Stimulated activated CD4-positive, alpha-beta T cell treated with anti-CD3 and anti-CD28 coated beads, Interleukin-12 subunit alpha, Interleukin-12 subunit beta, amount 100 ng/mL, for 48 hours (primary cell): ENCODE results near the gene SMPD2.

Experiments
- DNase-seq, 3 donors: peaks; one replicate each; pipeline ENCODE4 v3.0.0-alpha.2; 2020; ENCODE audit warnings: low read depth in 2 of 3, low spot score in 1 of 3

SMPD2 gene, protein sequence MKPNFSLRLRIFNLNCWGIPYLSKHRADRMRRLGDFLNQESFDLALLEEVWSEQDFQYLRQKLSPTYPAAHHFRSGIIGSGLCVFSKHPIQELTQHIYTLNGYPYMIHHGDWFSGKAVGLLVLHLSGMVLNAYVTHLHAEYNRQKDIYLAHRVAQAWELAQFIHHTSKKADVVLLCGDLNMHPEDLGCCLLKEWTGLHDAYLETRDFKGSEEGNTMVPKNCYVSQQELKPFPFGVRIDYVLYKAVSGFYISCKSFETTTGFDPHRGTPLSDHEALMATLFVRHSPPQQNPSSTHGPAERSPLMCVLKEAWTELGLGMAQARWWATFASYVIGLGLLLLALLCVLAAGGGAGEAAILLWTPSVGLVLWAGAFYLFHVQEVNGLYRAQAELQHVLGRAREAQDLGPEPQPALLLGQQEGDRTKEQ

DNA sequence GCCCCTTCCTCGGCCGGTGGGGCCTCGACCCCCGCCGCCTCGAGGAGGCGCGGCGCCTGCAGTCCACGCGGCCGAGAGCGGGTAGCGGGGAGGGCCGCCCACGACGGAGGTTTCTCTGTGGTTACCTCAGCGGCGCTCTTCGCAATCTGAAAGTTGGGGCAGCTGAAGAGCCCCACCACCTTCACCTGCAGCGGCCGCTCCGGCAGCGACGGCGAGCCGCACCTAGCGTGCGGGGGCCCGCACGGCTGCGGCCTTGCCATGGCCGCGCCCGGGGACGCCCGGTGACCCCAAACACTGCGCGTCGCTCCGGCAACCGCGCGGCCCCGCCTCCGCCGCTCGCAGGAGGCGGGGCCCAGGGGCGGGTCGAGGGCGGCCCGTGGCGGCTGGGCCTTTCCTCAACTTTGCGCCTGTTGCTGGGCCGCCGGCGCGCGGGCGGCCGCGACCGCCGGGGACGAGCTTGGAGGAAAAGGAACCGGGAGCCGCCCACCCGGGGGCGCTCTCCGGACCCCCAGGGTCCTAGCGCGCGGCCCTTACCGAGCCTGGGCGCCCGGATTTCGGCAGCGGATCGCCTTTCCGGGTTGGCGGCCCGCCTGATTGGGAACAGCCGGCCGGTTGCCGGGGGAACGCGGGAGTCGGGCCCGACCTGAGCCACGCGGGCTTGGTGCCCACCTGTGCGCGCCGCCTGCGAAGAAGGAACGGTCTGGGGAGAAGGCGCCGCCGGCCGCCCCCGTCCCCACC, at the start of gene SMPD2, which contains the start of gene PPIL6:
SMPD2 (plus strand) TSS at position 394 of the 738 bp plus-strand sequence. CDS start 398 bp downstream, outside the sequence.
PPIL6 (minus strand) TSS at position 298 of the 738 bp plus-strand sequence; CDS start at position 260, 38 bp downstream.
- DNase-seq: peak; percentile 50 to 77 (median 56)

DNA sequence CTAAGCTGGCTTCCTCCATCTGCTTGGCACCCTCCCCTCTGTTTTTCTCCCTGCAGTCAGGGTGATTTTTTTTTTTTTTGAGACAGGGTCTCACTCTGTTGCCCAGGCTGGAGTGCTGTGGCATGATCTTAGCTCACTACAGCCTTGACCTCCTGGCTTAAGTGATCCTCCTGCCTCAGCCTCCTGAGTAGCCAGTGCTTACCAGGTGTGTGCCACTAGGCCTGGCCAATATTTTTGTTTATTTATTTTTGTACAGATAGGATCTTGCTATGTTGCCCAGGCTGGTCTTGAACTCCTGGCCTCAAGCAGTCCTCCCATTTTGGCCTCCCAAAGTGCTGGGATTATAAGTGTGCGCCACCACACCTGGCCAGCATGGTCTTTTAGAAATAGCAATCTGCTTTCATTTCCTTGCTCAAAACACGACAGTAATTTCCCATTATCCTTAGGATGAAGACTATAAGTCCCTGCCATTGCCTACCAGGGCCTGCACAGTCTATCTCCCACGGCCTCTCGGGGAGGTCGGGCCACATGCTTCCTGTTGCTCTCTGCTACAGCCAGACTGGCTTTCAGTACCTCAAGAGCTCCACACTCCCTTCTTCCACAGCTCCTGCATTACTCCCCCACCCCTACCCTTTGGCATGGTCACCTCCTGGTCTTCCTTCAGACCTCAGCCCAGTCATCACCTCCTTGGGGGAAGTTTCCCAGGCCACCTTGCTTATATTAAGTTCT, 47.2 kb upstream of the SMPD2 start:
- no peak for DNase-seq

DNA sequence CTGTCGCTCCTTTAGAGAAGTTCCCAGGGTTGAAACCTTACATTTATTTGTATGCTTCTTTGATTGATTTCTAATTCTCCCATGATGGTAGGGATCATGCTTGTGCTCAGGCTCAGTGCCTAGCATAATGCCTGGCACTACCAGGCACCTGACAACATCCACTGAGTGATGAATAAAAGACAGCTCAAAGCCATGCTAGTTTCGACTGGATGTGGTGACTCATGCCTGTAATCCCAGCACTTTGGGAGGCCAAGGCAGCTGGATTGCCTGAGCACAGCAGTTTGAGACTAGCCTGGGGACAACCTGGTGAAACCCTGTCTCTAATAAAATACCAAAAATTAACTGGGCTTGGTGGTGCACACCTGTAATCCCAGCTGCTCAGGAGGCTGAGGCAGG, 46.6 kb upstream of the SMPD2 start:
- no peak for DNase-seq

DNA sequence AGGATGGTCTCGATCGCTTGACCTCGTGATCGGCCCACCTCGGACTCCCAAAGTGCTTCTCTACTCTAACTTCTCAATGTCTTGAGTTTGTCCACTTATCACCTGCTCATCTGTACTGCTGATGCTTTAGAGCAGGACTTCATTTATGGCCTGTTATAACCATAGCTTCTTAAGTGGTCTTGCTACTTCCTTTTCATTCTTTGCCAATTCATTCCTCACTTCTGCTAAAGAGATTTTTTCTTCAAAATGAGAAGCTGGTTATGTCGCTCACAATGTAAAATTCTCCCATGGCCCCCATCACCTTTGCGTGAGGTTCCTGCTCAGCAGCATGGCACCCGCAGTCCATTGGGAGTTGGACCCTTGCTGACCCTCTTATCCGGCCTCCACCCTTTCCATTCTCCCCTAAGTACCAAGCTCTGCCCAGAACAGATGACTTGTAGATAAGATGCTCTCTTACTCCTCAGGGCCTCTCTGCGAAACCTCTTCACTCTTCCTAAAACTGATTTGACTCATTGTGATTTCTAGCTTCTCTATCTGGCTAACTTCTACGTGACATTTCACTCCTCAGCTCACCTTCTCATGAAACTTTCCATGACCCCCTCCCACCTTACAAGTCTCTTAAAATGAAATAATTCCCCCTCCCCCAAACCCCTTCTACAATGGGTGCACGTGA, 44.3 kb upstream of the SMPD2 start:
- DNase-seq: no peak

DNA sequence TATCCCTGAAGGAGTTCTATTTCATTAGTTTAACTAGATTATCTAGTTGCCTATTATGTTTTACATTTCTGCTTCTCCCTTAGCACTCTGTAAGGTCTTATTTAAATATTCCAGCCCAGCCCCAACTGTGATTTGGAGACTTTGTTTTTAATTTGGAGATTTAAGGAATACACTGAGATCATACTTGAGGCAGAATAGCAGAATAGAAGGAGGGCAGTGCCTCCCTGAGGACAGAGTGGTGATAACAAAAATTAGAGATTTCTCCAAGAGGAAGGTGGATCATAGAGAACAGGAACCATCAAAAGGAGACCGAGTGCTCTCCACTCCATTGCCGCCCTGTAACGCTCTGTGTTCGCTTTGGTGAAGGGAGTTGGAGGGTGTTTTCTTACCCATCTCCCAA, 43.5 kb upstream of the SMPD2 start:
- no peak for DNase-seq

DNA sequence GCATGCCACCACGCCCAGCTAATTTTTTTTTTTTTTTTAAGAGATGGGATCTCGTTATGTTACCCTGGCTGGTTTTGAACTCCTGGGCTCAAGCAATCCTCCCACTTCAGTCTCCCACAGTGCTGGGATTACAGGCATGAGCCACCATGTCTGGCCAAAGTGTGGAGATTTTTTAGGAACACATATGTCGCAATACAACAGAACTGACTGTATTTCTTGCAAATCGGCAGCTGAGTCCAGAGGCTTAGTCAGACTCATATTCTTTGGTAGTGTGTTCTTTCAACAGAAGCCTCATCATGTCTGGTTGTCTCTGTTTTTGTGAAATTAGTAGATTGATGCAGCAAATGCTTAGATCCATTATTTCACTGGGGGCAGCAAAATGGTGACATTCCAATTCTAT, 34.3 kb upstream of the SMPD2 start:
- DNase-seq: no peak

DNA sequence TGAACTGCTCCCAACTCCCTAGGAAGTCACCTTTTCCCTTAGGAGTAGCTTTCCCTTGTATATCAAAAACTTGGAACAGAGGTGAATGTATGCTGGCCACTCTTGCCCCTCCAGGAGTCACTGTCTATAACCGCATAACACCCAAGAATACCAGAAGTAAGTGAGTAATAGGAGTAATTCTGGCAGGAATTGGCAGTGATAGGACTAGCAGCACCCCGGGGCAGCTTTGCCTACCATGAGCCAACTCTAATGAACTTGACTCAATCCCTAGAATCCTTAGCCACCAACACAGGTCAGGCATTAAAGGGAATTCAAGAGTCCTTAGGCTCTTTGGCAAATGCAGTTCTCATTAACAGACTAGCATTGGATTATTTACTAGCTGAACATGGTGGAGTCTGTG, 29.5 kb upstream of the SMPD2 start:
- no peak for DNase-seq

DNA sequence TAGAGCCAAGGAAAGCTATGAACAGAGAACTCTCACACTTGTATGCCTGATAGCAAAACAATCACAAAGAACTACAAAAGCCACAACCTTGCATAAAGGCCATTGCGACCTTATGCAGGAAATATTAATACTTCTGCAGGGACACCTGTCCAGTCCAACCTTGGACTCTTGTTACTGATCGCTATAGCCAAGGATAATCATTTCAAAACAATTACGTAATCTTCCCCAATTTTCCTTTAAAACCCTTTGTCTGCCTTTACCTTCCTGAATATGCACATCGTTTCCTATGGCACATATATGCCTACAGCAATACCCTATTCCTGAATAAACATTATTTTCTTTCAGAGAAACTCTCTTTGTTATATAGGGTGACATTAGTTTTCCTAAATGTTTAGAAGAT, 22.9 kb upstream of the SMPD2 start:
- no peak for DNase-seq

DNA sequence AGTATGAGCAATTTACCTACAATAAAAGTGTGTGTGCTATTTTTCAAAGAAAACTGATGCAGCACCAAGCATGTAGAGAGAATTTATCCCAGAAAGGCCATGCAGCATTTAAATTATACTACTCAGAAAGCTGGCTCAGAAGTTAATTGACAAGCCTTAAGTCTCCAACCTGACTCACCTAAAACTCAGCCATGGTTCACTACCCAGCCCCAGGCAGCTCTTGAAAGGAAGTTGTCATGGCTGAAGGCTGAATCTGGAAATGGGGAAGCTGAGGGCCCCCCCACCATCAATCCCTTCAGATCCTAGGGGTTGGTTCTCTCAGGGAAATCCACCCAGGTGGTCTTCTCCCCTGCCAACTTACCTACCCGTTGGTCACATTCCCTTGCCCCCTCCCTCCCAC, 19.8 kb upstream of the SMPD2 start:
- no peak for DNase-seq

DNA sequence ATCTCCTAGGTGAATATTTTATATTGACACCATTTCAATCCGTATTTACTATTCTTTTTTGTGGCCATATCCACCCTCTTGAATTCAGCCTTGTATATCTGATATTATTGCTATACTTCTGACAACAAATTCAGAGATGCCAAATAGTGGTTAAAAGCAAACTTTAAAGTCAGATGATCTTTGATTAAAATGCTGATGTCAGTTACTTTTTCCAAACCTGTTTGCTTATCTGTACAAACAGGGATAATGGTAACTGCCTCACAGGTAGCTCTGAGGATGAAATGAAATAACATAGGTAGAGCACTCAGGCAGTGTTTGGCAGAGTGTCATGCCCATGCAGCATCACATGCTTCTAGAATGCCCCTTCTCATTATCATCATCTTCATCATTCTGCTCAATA, 19.3 kb upstream of the SMPD2 start:
- no peak for DNase-seq

DNA sequence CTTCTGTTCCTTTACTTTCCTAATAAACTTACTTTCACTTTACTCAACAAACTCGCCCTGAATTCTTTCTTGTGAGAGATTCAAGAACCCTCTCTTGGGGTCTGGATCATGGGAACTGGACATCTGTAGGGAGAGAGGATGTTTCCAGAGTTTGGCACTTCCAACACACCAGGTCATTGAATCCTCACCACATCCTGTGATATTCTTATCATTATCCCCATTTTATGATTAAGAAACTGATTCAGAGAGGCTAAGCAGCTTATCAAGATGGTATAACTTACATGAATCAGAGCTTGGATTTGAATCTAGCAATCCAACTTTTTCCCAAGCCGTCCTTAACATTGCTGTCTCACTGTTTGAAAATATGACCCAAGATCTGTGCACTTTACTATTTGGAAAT, 15.6 kb upstream of the SMPD2 start:
- no peak for DNase-seq

DNA sequence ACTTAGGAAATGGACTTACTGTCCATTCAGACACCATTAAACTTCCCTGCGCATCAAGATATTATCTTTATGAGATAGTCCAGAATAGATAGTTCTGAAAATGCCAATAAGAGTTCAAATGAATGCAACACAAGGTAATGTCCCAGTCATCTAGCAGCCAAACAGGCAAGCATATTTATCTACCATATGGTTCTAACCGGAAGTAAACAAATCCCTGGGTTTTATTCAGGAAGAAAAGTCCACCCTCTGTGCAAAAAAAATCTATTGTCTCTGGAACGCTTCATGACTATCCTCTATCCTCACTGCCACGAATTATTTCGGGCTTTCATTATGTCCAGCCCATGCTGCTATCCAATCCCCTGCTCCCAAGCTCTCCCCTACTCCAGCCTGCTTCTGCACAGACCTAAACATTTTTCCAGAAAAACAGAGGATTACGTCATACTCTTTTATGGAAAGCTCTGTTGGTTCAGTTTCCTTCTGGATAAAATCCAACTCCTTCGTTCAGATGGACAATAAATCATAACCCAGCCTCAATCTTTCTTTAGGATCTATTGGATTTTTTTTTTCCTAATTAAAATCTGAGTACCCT, 11.5 kb upstream of the SMPD2 start:
- no peak for DNase-seq

DNA sequence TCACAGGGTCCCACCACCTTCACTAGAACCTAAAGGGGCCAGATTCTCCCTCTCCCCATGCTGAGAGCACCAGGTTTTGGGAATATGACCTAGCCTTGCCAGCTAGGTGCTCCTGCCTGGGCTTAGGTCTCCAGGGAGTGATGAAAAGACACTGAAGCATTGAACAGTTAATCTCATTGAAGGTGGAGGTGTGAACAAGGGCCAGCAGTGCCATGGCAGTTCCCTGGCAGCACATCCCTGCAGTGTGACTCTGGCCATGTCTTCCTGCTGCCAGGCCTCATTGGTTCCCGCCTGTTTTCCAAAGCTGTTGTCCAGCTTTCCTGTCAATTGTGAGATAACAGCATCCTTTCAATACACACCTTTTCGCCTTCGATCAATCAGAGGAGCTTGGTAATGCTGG, 11.0 kb upstream of the SMPD2 start:
- no peak for DNase-seq

DNA sequence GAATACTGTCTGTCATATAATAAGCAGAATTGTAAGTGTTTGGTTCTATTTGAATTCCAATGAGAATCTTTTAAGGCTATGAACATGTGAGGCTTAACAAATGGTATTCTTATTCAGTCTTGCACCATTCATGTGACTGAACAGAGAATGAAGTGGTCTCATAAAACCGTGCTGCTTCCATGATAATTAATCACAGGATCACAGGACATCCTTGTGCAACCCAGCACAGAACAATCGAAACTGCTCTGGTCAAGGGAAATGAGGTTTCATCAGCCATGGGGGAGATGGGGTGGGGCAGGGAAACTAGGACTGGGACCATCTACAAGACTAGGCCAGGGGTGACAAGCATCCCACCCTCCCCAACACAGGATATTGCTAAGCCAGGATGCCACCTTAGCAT, 6.1 kb upstream of the SMPD2 start:
- DNase-seq: no peak

DNA sequence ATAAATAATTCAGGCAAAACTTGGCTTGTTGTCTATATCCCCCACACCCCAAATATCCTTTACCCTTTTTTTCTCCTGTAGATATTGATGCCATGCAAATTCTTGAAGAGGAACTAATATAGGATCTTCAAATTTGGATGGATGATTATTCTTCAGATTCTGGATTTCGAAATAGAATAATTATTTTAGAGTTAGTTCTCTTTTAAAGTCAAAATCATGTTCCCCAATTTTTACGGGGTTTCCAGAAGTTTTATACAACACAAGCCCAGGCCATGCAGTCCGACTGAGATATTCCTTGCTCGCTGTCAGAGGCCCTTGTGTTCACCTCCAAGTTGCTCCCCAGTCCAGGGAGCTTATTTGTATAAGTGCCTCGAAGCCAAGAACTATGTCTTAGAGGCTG, 4.5 kb upstream of the SMPD2 start:
- no peak for DNase-seq

DNA sequence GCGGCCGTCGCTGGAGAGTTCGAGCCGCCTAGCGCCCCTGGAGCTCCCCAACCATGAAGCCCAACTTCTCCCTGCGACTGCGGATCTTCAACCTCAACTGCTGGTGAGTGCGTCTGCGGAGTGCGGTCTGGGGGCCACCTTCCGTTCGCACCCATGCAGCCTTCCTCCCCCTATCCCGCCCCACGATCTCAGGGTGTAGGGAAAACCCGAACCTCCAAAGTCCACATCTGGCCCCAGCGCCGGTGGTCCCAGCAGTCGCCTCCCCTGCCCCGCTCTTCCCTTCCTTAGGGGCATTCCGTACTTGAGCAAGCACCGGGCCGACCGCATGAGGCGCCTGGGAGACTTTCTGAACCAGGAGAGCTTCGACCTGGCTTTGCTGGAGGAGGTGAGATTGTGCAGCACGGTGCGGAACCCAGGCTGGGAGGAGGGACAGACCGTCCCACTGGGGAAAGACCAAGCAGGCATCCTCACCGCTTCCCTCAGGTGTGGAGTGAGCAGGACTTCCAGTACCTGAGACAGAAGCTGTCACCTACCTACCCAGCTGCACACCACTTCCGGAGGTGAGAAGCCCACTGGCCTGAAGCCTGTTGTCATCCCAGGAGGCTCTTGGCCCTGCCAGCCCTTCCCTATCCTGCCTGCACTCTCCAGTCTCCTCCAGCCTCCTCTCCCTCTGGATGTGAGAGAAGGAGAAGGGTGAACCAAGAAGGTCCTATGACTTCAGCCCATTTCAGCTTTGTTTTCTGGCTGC, 719 bp downstream of the SMPD2 start:
- peak in 1 of 3 donors; percentile 23 for DNase-seq

DNA sequence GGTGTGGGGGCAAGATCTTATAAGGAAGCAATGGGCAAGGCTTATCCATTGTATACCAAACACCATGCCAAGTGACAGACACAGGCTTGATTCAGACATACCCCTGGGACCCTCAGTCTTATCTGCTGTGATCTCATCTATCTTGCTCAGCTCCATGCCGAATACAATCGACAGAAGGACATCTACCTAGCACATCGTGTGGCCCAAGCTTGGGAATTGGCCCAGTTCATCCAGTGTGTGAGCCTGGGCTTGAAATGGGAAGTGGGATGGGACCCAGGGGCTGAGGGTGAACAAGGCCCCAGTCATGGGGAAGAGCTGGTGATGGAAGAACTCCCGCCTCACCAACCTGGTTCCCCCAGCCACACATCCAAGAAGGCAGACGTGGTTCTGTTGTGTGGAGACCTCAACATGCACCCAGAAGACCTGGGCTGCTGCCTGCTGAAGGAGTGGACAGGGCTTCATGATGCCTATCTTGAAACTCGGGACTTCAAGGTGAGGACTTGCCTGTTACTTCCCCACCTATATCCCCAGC, 1.9 kb downstream of the SMPD2 start:
- no peak for DNase-seq

DNA sequence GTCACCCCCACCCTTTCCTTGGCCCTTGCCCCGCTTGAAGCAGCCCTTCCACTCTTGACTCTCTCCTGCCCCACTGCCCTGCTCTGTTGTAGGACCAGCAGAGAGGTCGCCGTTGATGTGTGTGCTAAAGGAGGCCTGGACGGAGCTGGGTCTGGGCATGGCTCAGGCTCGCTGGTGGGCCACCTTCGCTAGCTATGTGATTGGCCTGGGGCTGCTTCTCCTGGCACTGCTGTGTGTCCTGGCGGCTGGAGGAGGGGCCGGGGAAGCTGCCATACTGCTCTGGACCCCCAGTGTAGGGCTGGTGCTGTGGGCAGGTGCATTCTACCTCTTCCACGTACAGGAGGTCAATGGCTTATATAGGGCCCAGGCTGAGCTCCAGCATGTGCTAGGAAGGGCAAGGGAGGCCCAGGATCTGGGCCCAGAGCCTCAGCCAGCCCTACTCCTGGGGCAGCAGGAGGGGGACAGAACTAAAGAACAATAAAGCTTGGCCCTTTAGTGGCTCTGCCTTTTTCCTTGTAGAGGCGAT, 3.0 kb downstream of the SMPD2 start:
- DNase-seq: no peak

DNA sequence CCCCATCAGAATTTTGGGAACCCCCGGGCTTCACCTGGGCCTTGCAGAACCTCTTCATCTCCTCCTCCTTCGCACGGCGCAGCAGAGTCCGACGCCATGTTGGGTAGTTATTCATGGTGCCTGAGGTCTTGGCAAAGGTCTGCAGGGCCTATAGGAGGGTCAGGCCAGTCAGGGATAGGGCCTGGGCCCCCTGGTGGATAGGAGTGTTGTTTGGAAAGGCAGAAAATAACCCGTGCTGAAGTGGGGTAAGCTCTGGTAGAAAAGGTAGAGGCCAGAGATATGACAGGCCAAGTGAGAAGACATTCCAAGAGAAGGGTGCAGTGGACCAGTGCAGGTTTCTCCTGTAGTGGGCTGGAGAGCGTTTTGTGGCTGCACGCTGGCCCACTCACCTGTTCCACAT, 4.9 kb downstream of the SMPD2 start:
- DNase-seq: no peak

DNA sequence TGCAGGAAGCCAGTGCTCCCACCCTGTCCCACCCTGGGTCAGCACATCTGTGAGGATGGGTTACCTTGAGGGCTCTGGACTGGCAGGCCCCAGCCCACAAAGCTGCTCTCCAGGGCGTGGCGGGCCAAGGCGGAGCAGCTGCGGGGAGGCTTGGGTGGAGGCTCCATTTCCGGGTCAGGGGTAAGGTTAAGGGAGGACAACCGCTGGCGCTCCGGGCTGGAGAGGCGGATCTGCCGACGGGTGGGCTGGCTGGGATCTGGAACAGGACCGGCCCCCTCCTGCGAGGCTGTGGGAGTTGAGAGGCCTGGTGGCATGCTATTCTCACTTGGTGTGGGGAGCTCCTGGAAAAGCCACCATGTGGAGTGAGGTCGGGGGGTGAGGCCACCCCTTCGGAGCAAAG, 5.5 kb downstream of the SMPD2 start:
- no peak for DNase-seq
